Ishikawa (cell line): Measurements from ENCODE around the gene TOPAZ1.

Experiments used
- CEBPB ChIP-seq: IDR thresholded peaks from 2 replicates; pipeline ENCODE4 v1.6.1; 2012
- CREB1 ChIP-seq: IDR thresholded peaks from 2 replicates; pipeline ENCODE4 v1.6.1; 2012; ENCODE audit warnings: low read depth
- EGR1 ChIP-seq: IDR thresholded peaks from 2 replicates; pipeline ENCODE4 v1.6.1; 2012
- EP300 ChIP-seq: IDR thresholded peaks from 2 replicates; pipeline ENCODE4 v1.6.1; 2012; ENCODE audit warnings: borderline replicate concordance
- FOXM1 ChIP-seq: IDR thresholded peaks from 2 replicates; pipeline ENCODE4 v1.6.1; 2012; ENCODE audit warnings: low read depth, borderline replicate concordance
- NFIC ChIP-seq: IDR thresholded peaks from 2 replicates; pipeline ENCODE4 v1.6.1; 2012
- RAD21 ChIP-seq: IDR thresholded peaks from 2 replicates; pipeline ENCODE4 v1.6.1; 2012; ENCODE audit warnings: low read depth
- TAF1 ChIP-seq: IDR thresholded peaks from 2 replicates; pipeline ENCODE4 v1.6.1; 2012; ENCODE audit warnings: low read depth, mild to moderate bottlenecking
- TCF12 ChIP-seq: IDR thresholded peaks from 2 replicates; pipeline ENCODE4 v1.6.1; 2012; ENCODE audit warnings: low read depth
- TEAD4 ChIP-seq: IDR thresholded peaks from 2 replicates; pipeline ENCODE4 v1.6.1; 2012
- YY1 ChIP-seq: IDR thresholded peaks from 2 replicates; pipeline ENCODE4 v1.6.1; 2012; ENCODE audit warnings: low read depth
- ZBTB7A ChIP-seq: IDR thresholded peaks from 2 replicates; pipeline ENCODE4 v1.6.1; 2012; ENCODE audit warnings: low read depth
- TF ChIP-seq, protein P1 (sequence below): IDR thresholded peaks from 2 replicates; pipeline ENCODE4 v1.6.1; 2012
- TF ChIP-seq, protein P2 (sequence below): IDR thresholded peaks from 2 replicates; pipeline ENCODE4 v1.6.1; 2012
- TF ChIP-seq, protein P3 (sequence below): IDR thresholded peaks from 2 replicates; pipeline ENCODE4 v1.6.1; 2012; ENCODE audit warnings: low read depth, mild to moderate bottlenecking

Gene TOPAZ1

DNA sequence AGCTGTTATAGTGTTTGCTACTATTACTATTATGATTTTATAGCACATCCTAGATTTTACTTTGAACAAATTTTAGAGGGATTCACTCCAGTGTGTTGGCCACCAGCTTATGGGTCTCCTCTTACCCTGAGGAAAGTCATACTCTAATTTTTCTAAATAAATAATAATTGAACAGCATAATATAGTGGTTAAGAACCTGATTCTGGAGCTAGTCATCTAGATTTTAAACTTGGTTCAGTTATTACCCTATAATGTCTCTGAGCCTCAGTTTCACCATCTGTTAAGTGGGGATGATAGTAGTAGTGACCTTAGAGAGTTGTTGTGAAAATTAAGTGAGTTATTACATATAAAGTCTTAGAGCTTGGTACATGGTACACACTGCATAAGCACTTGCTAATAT is 30.7 kb upstream of the TOPAZ1 start:
- TF ChIP-seq ZBTB7A = no peak
- TF ChIP-seq, protein P1, sequence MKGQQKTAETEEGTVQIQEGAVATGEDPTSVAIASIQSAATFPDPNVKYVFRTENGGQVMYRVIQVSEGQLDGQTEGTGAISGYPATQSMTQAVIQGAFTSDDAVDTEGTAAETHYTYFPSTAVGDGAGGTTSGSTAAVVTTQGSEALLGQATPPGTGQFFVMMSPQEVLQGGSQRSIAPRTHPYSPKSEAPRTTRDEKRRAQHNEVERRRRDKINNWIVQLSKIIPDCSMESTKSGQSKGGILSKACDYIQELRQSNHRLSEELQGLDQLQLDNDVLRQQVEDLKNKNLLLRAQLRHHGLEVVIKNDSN = no peak
- TF ChIP-seq NFIC = no peak
- TF ChIP-seq TAF1 = no peak
- TF ChIP-seq, protein P2, sequence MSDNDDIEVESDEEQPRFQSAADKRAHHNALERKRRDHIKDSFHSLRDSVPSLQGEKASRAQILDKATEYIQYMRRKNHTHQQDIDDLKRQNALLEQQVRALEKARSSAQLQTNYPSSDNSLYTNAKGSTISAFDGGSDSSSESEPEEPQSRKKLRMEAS = no peak
- TF ChIP-seq YY1 = no peak
- TF ChIP-seq, protein P3, sequence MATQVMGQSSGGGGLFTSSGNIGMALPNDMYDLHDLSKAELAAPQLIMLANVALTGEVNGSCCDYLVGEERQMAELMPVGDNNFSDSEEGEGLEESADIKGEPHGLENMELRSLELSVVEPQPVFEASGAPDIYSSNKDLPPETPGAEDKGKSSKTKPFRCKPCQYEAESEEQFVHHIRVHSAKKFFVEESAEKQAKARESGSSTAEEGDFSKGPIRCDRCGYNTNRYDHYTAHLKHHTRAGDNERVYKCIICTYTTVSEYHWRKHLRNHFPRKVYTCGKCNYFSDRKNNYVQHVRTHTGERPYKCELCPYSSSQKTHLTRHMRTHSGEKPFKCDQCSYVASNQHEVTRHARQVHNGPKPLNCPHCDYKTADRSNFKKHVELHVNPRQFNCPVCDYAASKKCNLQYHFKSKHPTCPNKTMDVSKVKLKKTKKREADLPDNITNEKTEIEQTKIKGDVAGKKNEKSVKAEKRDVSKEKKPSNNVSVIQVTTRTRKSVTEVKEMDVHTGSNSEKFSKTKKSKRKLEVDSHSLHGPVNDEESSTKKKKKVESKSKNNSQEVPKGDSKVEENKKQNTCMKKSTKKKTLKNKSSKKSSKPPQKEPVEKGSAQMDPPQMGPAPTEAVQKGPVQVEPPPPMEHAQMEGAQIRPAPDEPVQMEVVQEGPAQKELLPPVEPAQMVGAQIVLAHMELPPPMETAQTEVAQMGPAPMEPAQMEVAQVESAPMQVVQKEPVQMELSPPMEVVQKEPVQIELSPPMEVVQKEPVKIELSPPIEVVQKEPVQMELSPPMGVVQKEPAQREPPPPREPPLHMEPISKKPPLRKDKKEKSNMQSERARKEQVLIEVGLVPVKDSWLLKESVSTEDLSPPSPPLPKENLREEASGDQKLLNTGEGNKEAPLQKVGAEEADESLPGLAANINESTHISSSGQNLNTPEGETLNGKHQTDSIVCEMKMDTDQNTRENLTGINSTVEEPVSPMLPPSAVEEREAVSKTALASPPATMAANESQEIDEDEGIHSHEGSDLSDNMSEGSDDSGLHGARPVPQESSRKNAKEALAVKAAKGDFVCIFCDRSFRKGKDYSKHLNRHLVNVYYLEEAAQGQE = no peak
- no peak for TF ChIP-seq TCF12
- TF ChIP-seq EP300 = no peak
- TF ChIP-seq EGR1 = no peak
- TF ChIP-seq TEAD4 = no peak
- TF ChIP-seq FOXM1 = no peak
- no peak for TF ChIP-seq CEBPB
- no peak for TF ChIP-seq RAD21
- no peak for TF ChIP-seq CREB1

DNA sequence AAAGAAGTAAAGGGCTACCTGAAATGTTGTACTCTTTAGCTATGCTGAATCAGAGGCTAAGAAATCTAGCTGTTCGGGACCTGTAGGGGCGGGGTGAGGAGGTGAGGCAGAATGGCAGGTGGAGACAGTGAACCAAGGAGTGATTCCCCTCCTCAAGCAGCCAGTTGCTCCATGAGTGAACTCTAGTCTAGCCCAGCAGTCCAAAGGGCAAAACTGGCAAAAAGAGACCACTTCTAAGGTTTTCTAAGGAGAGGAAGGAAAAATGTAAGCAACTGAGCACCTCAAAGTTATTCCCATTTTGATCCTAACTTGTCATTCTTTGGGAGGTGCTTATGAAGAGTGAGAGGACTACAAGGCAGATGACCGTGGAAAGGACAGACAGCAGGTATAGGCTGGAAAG is 19.3 kb upstream of the TOPAZ1 start:
- TF ChIP-seq, protein P2 = no peak
- no peak for TF ChIP-seq NFIC

DNA sequence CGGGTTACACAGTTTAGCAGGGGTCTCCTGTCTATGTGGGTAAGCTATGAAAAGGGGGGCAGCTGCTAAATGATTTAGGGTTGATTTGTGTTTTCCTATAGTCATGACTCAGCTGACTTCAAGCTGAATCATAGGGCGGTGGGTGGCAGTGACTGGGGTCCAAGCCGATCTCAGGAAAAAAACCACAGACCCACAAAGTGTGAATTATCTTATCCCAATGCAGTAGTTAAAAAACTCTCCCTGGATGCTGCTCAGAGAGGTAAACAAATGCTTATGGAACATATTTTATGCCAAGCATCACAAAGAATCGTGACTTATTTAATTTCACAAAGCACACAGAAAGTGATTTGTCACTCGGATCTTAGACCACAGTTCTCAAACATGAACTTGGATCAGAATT is 18.4 kb upstream of the TOPAZ1 start:
- TF ChIP-seq RAD21 (no peak), CREB1 (no peak), TCF12 (no peak), TEAD4 (no peak), ZBTB7A (no peak)

DNA sequence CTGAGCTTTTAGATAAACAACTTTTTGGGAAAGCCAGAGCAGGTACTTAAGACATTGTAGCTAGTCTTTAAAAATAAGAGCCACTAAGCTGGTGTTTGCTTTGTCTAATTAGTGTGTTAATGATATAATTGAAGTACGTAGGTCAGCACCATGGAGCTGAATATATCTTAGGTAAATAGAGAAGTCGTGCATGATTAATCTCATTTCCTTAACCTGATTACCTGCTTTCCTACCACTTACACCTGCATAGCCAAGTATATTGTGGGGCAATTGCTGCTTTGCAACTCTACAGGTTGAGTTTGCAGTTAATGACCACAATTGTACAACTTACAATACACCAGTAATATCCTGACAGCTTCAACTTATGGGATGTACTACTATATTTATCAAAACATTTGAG is 17.6 kb upstream of the TOPAZ1 start:
- TF ChIP-seq, protein P2 = no peak
- TF ChIP-seq, protein P1 = no peak
- TF ChIP-seq CREB1 = no peak
- no peak for TF ChIP-seq TEAD4
- TF ChIP-seq FOXM1 = no peak
- TF ChIP-seq RAD21 = no peak
- TF ChIP-seq NFIC = no peak
- TF ChIP-seq, protein P3 = no peak
- no peak for TF ChIP-seq CEBPB
- TF ChIP-seq TAF1 = no peak
- no peak for TF ChIP-seq TCF12
- no peak for TF ChIP-seq ZBTB7A
- TF ChIP-seq YY1 = no peak
- TF ChIP-seq EGR1 = no peak
- TF ChIP-seq EP300 = no peak

DNA sequence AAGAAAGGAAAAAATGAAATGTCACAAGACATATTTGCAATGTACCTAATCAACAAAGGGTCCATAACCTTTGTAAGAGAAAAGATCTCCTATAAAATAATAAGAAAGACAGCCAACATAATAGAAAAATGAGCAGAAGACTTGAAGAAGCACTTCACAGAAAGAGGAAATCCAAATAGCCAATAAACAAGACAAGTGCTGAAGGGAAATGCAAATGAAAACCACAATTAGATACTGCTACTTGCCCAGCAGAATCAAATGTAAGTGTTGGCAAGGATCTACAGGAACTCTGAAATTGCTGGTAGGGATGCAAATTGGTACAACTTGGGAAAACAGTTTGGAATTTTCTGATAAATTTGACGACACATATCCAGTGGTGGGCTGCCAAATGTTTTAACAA is 15.1 kb upstream of the TOPAZ1 start:
- no peak for TF ChIP-seq NFIC
- no peak for TF ChIP-seq YY1

DNA sequence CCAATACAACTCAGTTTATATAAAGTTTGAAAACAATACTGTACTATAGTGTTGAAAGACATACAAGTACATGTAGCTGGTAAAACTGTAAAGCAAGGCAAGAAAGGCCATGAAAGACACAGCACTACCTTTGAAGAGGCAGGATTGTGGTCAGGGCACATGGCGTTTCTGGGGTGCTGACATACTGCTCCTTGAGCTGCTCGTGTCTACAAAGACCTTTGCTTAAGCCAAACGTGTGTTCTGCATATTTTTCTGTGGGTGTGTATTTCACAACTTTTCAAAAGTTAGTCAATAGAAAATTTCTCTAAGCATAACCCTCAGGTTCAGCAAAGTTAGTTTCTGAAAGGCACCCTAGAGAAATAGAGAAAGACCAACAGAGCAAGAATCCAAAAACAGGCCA is 14.1 kb upstream of the TOPAZ1 start:
- TF ChIP-seq, protein P3 = no peak
- TF ChIP-seq YY1 = no peak
- TF ChIP-seq, protein P1 = no peak
- TF ChIP-seq TEAD4 = no peak
- no peak for TF ChIP-seq TAF1
- TF ChIP-seq FOXM1 = no peak
- no peak for TF ChIP-seq CEBPB
